Panc1 (cell line): Measurements from ENCODE around the gene AKAP11. TPM values are rescaled to one million over a fixed set of nuclear protein-coding genes. Genes with fewer than 3 reads are reported as not detected.

Experiments used
- ATAC-seq: fragments of 200-7000 bp; cut with Tn5 transposase; 2 replicates; pipeline ENCODE4 v1.9.1; 2020; ENCODE audit warnings: mild to moderate bottlenecking, moderate library complexity
- BruUV-seq: library from RNA; stranded (reverse); fragments of 400-500 nt; replicated peaks from 2 replicates; lab custom pipeline; 2021; lab: Mats Ljungman, UMichigan
- CTCF ChIA-PET: fragments of 300-600 bp; sonication (Branson Sonifier 250); formaldehyde crosslinking; loops from one replicate; lab custom pipeline; 2022; ENCODE audit warnings: antibody characterized with exemption; lab: Charles Lee
- POLR2A ChIA-PET: fragments of 300-600 bp; sonication (Branson Sonifier 250); formaldehyde crosslinking; loops from one replicate; lab custom pipeline; 2022; ENCODE audit warnings: antibody characterized with exemption; lab: Charles Lee
- DNase-seq: peaks from one replicate; pipeline ENCODE4 v3.0.0-alpha.2; 2010; ENCODE audit warnings: low read depth, low spot score
- H3K27ac ChIP-seq: 2 replicates; pipeline ENCODE4 v1.5.1; 2011; ENCODE audit warnings: mild to moderate bottlenecking, low read length, inconsistent platforms
- H3K27me3 ChIP-seq: fragments of 200-500 bp; sonication (Bioruptor generic); 2 replicates; pipeline ENCODE4 v1.6.0; 2014; ENCODE audit warnings: low read length, inconsistent platforms; ENCODE audit not compliant: control insufficient read depth, insufficient read depth
- H3K36me3 ChIP-seq: fragments of 200-500 bp; sonication (Bioruptor generic); 2 replicates; pipeline ENCODE4 v1.5.1; 2014; ENCODE audit warnings: inconsistent platforms, mild to moderate bottlenecking, low read length, moderate library complexity; ENCODE audit not compliant: control insufficient read depth, insufficient read depth
- H3K4me1 ChIP-seq: 2 replicates; pipeline ENCODE4 v1.5.1; 2011; ENCODE audit warnings: inconsistent platforms, mild to moderate bottlenecking, low read length, moderate library complexity; ENCODE audit not compliant: control insufficient read depth, insufficient read depth
- H3K4me3 ChIP-seq, 2 experiments: 2 replicates each; pipeline ENCODE4 v1.5.1; 2011 to 2012; ENCODE audit warnings: low read depth in 2 of 2, low read length in 2 of 2, mild to moderate bottlenecking in 2 of 2, inconsistent platforms in 1 of 2, moderate library complexity in 1 of 2
- H3K9me3 ChIP-seq: fragments of 200-500 bp; sonication (Bioruptor generic); 2 replicates; pipeline ENCODE4 v1.5.1; 2014; ENCODE audit warnings: low read depth, mild to moderate bottlenecking, inconsistent platforms, low read length, moderate library complexity; ENCODE audit not compliant: control insufficient read depth, insufficient read depth
- POLR2AphosphoS5 ChIP-seq: IDR thresholded peaks from 2 replicates; pipeline ENCODE4 v1.6.1; 2012; ENCODE audit warnings: mild to moderate bottlenecking, low read depth, low read length, moderate library complexity
- REST ChIP-seq, 2 experiments: IDR thresholded peaks; 2 replicates each; pipeline ENCODE4 v1.6.1; 2011 to 2012; ENCODE audit warnings: low read depth in 2 of 2, control low read depth in 1 of 2, low read length in 1 of 2, mild to moderate bottlenecking in 1 of 2, moderate library complexity in 1 of 2; ENCODE audit not compliant: insufficient read depth in 1 of 2
- SIN3A ChIP-seq: IDR thresholded peaks from 2 replicates; pipeline ENCODE4 v1.6.1; 2012; ENCODE audit warnings: low read depth, mild to moderate bottlenecking, low read length, moderate library complexity, borderline replicate concordance; ENCODE audit not compliant: insufficient read depth
- TCF7L2 ChIP-seq: IDR thresholded peaks from 2 replicates; pipeline ENCODE4 v1.6.1; 2011; ENCODE audit warnings: mild to moderate bottlenecking, low read depth, low read length, inconsistent platforms
- in situ Hi-C: cut with HindIII; loops from 2 replicates; pipeline ENCODE4 v1.10.0; 2016; ENCODE audit warnings: low sequenced_read_pairs, low pct_unique_long_range_greater_than_20kb
- intact Hi-C: fragments of 100-400 bp; cut with micrococcal nuclease; formaldehyde crosslinking; loops from one replicate; pipeline ENCODE4 v1.10.0; 2022; ENCODE audit not compliant: unreplicated experiment
- total RNA-seq: library from RNA; stranded (reverse); gene quantifications from one replicate; pipeline ENCODE4 v1.2.1, GENCODE V29; 2021; ENCODE audit not compliant: unreplicated experiment
- TF ChIP-seq, protein P1 (sequence below): fragments of 450-650 bp; IDR thresholded peaks from 2 replicates; pipeline ENCODE4 v1.5.1; 2017; ENCODE audit warnings: mild to moderate bottlenecking

AKAP11 gene
- total RNA-seq, 1 experiment from 2014 or later = 17.8 TPM

GRCh38 chr13:42283574-42283973, 11.6 kb downstream of the AKAP11 start:
- no peak for ATAC-seq

DNA sequence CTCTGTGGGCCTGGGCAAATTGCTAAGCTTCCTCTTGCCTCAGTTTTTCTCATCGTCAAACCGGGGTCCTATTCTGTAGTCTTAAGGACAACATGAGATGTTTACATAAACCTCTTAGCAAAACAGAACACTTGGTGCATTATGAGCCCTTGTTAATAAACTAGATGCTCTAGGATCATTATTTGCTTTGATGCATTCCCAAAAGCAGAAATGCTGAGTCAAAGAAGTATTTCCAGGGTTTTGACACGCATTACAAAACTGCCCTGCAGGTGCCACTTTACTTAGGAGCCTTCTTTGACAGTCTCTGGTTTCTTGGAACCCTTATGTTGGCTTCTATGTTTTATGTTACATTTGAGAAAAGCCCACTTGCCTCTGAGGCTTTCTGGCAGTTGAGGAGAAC, 12.1 kb downstream of the AKAP11 start:
- ChIA-PET POLR2A (no interaction called here), CTCF (no interaction called here)
- Histone ChIP-seq H3K36me3 (peaks cover 2% of the 10 kb centered on the region; the same call in 1 of the 2 replicates), H3K9me3 (no peaks in the 10 kb centered on the region), H3K4me1 (no peaks in the 10 kb centered on the region), H3K4me3 (no peak overlapping the region), H3K27ac (no peak overlapping the region), H3K27me3 (no peaks in the 10 kb centered on the region)
- no TSS peak for BruUV-seq
- ATAC-seq (no peak), DNase-seq (no peak)
- intact Hi-C loops = no loop called here
- TF ChIP-seq REST (IDR thresholded peaks at IDR 0.05; ENCODE audit: insufficient read depth in 1 of 2, low read depth in 2 of 2, low read length in 1 of 2) (no peak), POLR2AphosphoS5 (no peak)
- TF ChIP-seq, protein P1, sequence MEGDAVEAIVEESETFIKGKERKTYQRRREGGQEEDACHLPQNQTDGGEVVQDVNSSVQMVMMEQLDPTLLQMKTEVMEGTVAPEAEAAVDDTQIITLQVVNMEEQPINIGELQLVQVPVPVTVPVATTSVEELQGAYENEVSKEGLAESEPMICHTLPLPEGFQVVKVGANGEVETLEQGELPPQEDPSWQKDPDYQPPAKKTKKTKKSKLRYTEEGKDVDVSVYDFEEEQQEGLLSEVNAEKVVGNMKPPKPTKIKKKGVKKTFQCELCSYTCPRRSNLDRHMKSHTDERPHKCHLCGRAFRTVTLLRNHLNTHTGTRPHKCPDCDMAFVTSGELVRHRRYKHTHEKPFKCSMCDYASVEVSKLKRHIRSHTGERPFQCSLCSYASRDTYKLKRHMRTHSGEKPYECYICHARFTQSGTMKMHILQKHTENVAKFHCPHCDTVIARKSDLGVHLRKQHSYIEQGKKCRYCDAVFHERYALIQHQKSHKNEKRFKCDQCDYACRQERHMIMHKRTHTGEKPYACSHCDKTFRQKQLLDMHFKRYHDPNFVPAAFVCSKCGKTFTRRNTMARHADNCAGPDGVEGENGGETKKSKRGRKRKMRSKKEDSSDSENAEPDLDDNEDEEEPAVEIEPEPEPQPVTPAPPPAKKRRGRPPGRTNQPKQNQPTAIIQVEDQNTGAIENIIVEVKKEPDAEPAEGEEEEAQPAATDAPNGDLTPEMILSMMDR = no peak
- in situ Hi-C loops = no loop called here

More at GRCh38 chr13:42283574-42283973, 11.6 kb downstream of the AKAP11 start:
- in situ Hi-C loops = no loop called here
- CTCF ChIA-PET = no interaction called here
- Histone ChIP-seq H3K36me3 (peaks cover 2% of the 10 kb centered on the region; the same call in 1 of the 2 replicates), H3K27me3 (no peaks in the 10 kb centered on the region), H3K9me3 (no peaks in the 10 kb centered on the region), H3K4me3 (no peak overlapping the region), H3K4me1 (no peaks in the 10 kb centered on the region), H3K27ac (no peak overlapping the region)
- POLR2A ChIA-PET = no interaction called here
- TF ChIP-seq, protein P1 = no peak
- TF ChIP-seq REST (IDR thresholded peaks at IDR 0.05; ENCODE audit: insufficient read depth in 1 of 2, low read depth in 2 of 2, low read length in 1 of 2) (no peak), POLR2AphosphoS5 (no peak), SIN3A (no peak), TCF7L2 (no peak)
- BruUV-seq = no TSS peak
- DNase-seq = no peak
- intact Hi-C loops = no loop called here
